GM18511 (cell line): ENCODE measurements around the gene HSD3B7.

ENCODE experiments used
- ATAC-seq: cut with Tn5 transposase; IDR thresholded peaks from one replicate; pipeline ENCODE4 v1.9.1; 2021; ENCODE audit warnings: mild to moderate bottlenecking, moderate library complexity; ENCODE audit not compliant: unreplicated experiment

The HSD3B7 gene

DNA sequence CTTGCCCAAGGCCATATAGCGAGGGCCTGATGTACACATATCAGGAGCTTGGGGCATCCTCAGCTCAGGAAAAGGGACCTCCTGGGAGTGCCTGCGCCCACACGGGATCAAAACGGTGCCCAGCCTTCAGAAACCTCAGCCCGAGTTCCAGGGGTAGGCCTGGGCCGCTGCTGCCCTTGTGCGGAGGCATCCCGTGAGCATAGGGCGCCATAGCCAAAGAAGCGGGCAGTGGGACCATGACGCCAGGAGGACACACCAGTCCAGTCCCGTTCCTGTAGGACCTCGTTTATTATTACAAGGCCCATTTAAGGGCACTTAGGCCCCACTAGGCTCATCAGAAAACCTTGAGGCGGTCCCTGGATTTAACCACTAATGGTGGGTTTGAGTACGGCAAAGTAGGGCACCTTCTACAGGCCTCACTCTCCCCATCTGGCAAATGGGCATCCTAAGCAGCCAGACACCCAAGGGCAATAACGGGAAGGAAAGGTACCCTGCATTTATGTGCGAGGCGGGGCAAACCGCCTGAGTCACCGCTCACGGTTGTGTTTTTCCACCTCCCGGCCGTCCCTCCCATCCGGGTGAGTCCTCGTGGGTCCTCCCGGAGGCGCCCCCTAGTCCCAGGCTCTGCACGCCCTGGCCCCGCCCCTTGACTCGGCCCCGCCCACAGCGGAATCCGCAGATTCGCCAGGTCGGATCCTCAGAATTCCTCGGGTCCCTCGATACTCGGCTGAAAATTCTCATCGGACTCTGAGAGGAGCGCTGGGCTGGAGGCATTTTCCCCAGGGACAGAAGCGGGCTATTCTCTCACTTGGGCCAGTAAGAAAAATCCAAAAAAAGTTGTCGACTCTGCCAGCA, 28.2 kb upstream of the HSD3B7 start:
- peak; percentile 62 for ATAC-seq

DNA sequence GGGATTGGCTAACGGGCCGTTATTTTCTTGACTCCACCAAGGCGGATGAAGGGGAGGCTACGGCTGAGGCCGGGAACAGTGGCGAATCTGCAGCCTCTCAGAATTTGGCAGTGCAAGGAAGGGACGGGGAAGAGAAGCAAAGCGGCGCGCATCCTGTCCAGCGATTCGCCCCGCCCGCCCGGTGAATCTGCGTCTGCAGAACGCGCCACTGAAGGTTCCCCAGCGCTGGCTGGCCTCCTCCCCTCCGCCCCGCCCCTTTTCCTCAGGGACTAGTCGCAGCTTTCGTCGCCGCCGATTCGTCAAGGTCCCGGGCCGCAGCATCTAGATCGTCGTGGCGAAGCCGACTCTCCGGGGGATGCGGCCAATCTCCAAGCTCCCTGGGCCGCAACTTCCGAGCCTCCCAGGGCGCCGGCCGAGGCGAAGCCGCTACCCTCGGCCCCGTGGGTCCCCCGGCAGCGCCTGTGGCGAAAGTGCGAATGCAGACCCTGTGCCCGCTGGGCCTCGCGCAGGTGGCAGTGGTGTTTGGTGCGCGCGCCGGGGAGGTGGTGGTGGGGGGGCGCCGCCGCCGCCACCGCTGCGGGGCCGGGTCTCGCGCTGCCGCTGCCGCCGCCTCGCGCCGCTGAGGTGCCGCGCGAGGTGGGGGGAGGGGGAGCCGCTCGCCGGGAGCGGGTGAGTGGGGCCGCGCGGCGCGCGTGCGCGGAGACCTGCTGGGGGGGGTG, 27.4 kb upstream of the HSD3B7 start, which contains the start of gene SETD1A:
TSS of gene SETD1A (plus strand) at position 299 of the 719 bp plus-strand sequence. CDS start 978 bp downstream, outside the sequence.
- peak; percentile 88 for ATAC-seq

DNA sequence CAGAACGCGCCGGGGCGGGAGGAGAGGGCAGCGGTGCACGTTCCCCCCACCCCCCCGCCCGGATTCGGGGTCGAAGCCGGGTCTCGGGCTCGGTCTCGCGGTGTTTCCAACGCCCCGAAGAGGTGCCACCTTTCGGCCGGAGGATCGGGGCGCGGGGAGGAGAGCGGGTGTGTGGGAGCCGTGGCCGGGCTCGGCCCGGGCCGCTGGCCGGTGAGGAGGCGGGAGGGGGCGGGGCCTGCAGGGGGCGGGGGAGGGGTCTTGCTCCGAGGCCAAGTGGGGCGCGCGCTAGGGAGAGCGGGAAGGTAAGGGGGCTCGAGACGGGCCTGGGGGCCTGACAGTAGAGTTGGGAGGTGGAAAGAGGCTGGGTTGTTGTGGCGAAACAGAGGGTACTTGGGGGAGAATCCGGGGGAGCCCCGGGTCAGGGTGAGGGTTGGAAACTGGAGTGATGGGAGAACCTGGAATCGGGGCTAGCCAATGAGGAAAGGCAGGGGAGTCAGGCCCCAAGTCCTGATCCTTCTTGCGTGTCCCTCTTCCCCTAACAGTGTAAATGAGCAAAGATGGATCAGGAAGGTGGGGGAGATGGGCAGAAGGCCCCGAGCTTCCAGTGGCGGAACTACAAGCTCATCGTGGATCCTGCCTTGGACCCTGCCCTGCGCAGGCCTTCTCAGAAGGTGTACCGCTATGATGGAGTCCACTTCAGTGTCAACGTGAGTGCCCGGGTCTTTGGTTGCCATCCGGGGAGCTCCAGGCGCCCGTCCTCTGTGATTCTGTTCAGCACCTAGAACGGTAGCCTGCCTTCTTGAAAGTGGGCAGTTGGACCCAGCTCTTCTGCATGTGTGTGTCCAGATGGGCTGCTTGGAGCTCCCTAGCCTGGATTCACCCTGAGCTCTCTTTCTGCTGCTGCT, 26.6 kb upstream of the HSD3B7 start:
- ATAC-seq: peak; percentile 37

DNA sequence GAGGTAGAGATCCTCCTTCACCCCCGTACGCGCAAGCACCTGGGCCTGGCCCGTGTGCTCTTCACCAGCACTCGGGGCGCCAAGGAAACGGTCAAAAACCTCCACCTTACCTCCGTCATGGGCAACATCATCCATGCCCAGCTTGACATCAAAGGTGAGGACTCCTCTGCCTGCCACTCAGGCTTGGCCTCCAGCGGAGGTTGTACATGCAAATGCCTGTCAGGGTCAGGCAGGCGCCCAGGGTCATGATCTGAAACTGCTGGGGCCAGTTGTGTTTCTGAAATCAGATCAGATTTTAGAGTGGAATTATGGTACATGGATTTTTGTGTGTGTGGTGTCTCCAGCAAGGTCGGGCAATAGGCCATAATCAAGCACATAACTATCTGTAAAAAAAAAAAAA, 23.6 kb upstream of the HSD3B7 start:
- no peak for ATAC-seq

DNA sequence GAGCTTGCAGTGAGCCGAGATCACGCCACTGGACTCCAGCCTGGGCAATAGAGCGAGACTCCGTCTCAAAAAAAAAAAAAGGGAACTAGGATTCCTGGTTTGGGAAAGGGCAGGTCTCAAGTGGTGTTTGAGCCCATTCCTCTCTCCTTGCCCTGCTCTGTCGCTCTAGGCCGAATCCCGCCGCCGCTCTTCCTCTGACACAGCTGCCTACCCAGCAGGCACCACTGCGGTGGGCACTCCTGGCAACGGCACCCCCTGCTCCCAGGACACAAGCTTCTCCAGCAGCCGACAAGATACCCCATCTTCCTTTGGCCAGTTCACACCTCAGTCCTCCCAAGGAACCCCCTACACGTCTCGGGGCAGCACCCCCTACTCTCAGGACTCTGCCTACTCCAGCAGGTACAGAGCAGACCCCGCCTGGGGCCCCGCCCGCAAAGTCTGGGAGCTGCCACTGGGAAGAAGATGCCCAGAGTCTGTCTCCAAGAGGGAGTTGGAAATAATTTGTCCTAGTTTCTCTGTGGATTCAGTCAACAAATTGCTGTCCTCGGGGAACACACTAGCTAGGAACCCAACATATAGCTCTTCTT, 21.0 kb upstream of the HSD3B7 start:
- no peak for ATAC-seq

DNA sequence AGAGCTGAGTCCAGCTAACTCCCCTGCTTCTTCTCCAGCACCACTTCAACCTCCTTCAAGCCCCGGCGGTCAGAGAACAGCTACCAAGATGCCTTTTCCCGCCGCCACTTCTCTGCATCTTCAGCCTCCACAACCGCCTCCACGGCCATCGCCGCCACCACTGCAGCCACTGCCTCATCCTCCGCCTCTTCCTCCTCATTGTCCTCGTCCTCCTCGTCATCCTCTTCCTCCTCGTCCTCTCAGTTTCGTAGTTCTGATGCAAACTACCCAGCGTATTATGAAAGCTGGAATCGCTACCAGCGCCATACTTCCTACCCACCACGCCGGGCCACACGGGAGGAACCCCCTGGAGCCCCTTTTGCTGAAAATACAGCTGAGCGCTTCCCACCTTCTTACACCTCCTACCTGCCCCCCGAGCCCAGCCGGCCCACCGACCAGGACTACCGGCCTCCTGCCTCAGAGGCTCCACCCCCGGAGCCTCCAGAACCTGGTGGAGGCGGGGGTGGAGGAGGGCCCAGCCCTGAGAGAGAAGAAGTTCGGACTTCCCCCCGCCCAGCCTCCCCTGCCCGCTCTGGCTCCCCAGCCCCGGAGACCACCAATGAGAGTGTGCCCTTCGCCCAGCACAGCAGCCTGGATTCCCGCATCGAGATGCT, 20.3 kb upstream of the HSD3B7 start:
- no peak for ATAC-seq

DNA sequence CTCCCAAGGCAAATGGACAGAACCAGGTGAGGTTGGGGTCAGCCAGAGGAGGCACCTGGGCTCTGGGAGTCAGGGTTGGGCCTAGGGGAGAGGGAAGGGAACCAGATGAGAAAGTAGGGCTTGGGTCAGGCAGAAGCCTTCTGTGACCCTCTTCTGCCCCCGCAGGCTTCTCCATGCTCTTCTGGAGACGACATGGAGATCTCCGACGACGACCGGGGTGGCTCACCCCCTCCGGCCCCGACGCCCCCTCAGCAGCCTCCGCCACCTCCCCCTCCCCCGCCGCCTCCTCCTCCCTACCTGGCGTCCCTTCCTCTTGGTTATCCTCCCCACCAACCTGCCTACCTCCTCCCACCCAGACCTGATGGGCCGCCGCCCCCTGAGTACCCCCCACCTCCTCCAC, 19.6 kb upstream of the HSD3B7 start:
- no peak for ATAC-seq

DNA sequence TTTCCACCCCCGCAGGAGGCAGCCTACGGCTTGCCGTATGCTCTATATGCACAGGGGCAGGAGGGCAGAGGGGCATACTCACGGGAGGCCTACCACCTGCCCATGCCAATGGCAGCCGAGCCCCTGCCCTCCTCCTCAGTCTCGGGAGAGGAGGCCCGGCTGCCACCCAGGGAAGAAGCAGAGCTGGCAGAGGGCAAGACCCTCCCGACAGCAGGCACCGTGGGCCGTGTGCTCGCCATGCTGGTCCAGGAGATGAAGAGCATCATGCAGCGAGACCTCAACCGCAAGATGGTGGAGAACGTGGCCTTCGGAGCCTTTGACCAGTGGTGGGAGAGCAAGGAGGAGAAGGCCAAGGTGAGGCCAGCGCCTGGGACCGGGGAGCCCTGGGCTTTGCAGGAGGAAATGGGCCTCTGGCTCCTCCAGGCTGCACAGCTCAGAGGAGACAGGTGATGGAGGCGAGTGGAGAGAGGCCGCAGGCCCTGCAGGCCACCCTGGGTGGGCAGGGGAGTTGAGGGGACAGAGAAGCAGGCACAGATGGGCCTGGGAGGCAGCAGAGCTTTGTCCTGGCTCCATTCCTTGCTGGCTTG, 18.9 kb upstream of the HSD3B7 start:
- no peak for ATAC-seq

DNA sequence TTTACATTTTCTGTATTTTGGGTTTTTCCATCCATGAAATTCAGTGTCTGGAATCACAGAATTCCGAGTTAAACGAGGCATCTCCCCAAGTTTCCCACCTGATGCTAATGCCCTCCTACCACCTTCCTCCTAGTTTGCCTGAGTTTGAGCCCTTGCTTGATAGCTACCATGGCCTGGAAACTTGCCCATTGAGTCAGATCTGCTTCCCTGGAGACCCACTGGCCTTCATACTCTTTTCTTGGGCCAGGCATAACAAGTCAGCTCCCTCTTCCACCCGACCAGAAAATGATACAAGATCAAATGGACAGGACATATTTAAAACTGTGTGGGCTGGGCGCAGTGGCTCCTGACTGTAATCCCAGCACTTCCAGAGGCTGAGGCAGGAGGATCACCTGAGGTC, 17.2 kb upstream of the HSD3B7 start:
- no peak for ATAC-seq

DNA sequence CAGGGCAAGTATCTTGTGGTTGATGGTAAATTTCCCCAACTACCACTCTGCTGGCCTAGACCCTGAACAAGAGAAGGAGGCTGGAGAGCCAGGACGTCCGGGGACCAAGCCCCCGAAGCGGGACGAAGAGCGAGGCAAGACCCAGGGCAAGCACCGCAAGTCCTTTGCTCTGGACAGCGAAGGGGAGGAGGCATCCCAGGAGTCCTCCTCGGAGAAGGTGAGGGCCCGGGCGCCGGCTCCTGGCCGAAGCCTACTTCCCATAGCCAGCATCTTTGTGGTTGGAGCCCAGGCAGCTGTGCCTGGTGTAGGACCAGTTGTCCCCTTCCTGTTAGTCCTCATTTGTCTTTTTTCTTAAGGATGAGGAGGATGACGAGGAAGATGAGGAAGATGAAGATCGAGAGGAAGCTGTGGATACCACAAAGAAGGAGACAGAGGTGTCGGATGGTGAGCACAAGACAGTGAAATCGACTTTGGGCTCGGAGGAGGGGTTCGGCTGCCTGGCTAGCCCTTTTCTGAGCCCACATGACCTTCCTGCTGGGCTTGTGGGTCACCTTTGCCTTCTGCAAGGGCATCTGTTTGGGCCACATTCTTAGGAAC, 15.7 kb upstream of the HSD3B7 start:
- ATAC-seq: no peak

DNA sequence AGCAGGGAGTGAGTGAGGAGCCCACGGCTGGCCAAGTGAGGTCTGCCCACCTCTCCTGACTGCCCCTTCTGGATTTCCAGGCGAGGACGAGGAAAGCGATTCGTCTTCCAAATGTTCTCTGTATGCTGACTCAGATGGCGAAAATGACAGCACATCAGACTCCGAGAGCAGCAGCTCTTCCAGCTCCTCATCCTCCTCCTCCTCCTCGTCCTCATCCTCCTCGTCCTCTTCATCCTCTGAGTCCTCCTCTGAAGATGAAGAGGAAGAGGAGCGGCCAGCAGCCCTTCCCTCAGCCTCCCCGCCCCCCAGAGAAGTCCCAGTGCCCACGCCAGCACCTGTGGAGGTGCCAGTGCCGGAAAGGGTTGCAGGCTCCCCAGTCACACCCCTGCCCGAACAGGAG, 13.7 kb upstream of the HSD3B7 start:
- no peak for ATAC-seq

DNA sequence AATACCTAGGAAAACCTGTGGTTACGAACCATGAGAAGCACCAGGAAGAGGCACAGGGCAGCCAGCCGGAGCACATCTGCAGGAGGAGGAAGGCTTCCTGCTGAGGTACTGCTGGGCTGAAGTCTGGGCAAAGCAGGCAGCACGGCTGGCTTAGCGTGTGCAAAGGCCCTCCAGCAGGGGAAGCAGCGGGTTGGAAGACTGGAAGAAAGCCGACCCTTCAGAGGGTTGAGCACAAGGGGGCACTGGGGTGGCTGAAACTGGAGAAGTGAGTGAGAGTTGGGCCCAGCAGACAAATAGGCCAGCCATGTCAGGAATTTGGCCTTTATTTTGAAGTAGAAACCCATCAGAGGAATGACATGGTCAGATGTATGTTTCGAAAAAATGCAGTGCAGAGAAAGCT, 12.1 kb upstream of the HSD3B7 start:
- no peak for ATAC-seq

DNA sequence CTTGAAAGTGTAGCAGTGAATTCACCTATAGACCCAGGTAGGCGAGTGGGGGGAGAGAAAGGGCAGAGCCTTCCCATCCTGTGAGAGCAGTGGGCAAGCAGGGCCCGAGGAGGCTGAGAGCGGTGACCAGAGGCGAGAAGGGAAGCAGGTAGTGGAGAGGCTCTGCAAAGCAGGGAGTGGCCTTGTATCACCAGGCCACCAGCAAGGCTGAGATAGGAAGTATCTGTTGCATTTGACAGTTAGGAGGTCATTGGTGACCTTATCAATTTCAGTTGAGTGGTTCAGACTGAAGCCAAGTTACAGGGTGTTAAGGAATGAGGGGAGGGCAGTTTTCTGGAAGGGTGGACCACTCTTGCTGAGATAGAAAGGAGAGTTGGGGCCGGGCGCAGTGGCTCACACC, 10.7 kb upstream of the HSD3B7 start:
- no peak for ATAC-seq

DNA sequence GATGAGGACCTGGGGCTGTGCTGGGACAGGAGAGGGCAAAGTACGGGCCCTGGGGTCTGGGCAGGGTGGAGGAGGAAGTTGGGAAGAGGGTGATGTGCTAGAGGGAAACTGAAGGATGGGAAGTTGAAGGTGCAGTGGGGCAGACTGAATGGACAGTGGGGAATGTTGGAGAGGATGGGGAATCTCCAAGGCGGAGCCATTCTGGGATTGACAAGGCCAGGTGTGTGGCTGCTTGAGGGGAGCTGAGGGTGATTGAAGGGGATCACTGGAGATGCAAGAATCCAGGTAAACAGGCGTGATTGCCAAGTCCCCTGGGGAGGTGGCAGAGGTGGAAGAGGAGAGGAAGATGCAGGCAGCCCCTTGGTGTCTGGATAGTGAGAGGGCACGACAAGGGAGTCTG, 8.5 kb upstream of the HSD3B7 start:
- ATAC-seq: no peak

DNA sequence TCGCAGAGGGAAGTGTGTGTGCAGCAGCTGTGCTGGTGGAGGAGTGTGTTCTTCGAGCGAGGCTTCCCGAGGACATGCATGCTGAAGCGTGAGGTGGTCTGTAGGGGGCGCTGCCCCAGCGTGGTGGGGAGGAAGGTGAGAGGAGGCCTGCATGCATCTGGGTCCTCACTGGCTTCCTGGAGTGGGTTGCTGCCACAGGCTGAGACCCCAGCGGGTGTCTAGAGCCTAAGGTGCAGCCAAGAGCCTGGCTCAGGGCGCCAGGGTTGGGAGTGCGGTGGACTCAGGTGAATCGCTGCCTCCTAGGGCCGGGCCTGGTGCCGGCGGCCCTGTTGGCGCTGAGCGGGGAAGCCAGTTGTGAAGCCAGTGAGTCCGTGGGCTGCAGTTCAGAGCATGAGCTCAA, 7.5 kb upstream of the HSD3B7 start:
- ATAC-seq: no peak

DNA sequence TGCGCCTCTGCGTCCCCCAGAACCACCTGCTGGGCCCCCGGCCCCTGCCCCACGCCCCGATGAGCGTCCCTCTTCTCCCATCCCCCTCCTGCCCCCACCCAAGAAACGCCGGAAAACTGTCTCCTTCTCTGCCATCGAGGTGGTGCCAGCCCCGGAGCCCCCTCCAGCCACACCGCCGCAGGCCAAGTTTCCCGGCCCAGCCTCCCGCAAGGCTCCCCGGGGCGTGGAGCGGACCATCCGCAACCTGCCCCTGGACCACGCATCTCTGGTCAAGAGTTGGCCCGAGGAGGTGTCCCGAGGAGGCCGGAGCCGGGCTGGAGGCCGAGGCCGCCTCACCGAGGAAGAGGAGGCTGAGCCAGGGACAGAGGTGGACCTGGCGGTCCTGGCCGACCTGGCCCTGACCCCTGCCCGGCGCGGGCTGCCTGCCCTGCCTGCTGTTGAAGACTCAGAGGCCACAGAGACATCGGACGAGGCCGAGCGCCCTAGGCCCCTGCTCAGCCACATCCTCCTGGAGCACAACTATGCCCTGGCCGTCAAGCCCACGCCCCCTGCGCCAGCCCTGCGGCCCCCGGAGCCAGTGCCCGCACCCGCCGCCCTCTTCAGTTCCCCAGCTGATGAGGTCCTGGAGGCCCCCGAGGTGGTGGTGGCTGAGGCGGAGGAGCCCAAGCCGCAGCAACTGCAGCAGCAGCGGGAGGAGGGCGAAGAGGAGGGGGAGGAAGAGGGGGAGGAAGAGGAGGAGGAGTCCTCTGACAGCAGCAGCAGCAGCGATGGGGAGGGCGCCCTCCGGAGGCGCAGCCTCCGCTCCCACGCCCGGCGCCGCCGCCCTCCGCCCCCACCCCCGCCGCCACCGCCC, 5.6 kb upstream of the HSD3B7 start:
- ATAC-seq: no peak

DNA sequence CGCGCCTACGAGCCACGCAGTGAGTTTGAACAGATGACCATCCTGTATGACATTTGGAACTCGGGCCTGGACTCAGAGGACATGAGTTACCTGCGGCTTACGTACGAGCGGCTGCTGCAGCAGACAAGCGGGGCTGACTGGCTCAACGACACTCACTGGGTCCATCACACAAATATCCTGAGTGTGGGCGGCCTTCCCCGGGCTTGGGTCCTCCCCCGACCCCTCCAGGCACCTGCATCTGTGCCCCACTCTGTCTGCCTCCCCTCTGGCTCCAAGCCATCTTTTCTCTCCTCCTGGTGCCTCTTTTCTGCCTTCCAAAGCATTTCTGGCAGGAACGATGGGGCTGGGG, 5.0 kb upstream of the HSD3B7 start:
- no peak for ATAC-seq

DNA sequence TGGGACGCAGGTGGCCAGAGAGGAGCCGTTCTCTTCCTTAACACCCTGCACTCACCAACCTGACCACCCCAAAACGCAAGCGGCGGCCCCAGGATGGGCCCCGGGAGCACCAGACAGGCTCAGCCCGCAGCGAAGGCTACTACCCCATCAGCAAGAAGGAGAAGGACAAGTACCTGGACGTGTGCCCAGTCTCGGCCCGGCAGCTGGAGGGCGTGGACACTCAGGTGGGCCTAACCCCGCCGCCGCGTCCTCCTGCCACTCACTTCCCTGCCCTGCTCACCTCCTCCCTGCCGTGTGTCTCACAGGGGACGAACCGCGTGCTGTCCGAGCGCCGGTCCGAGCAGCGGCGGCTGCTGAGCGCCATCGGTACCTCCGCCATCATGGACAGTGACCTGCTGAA, 4.6 kb upstream of the HSD3B7 start:
- no peak for ATAC-seq

DNA sequence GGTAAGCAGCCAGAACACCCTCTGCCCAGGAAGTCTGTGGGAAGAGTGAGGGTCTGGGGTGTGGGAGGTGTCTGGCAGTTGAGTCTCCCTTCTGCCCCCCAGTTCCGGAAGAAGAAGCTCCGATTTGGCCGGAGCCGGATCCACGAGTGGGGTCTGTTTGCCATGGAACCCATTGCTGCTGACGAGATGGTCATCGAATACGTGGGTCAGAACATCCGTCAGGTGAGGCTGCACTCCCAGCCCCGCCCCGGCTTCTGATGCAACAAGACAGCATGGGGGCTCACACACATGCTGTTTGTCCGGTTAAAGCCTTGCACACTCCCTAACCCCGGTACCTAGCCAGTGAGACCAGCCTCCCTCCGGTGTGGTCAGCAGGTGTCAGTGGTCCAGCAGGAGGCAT, 4.0 kb upstream of the HSD3B7 start:
- no peak for ATAC-seq
